Loucy (cell line): ENCODE data around the gene MTCP1.

Experiments used
- H2AFZ ChIP-seq: fragments of 200-600 bp; sonication (generic); 2 replicates; pipeline ENCODE4 v1.6.0; 2016; ENCODE audit warnings: antibody characterized with exemption, mild to moderate bottlenecking, low read length, moderate library complexity
- H3F3A ChIP-seq: fragments of 200-600 bp; 2 replicates; pipeline ENCODE4 v1.6.0; 2016; ENCODE audit warnings: antibody characterized with exemption, low read depth, mild to moderate bottlenecking
- H3K27me3 ChIP-seq: fragments of 200-600 bp; sonication (generic); 2 replicates; pipeline ENCODE4 v1.6.1; 2014; ENCODE audit warnings: low read length, mild to moderate bottlenecking; ENCODE audit not compliant: insufficient read depth, poor library complexity, severe bottlenecking
- H3K36me3 ChIP-seq: fragments of 200-600 bp; sonication (generic); 2 replicates; pipeline ENCODE4 v1.6.1; 2016; ENCODE audit warnings: low read length; ENCODE audit not compliant: insufficient read depth
- H3K4me1 ChIP-seq: fragments of 200-600 bp; sonication (generic); 2 replicates; pipeline ENCODE4 v1.5.1; 2014; ENCODE audit warnings: low read length, mild to moderate bottlenecking; ENCODE audit not compliant: insufficient read depth, poor library complexity, severe bottlenecking
- H3K4me2 ChIP-seq: fragments of 200-600 bp; sonication (generic); 2 replicates; pipeline ENCODE4 v1.6.0; 2014; ENCODE audit warnings: antibody characterized with exemption, low read length, low read depth, mild to moderate bottlenecking; ENCODE audit not compliant: poor library complexity, severe bottlenecking
- H3K4me3 ChIP-seq: fragments of 200-600 bp; sonication (generic); 2 replicates; pipeline ENCODE4 v1.5.1; 2014; ENCODE audit warnings: low read length, mild to moderate bottlenecking, mixed read lengths; ENCODE audit not compliant: poor library complexity, severe bottlenecking
- H3K79me2 ChIP-seq: fragments of 200-600 bp; sonication (generic); 2 replicates; pipeline ENCODE4 v1.6.1; 2014; ENCODE audit warnings: low read length; ENCODE audit not compliant: insufficient read depth
- H3K9ac ChIP-seq: fragments of 200-600 bp; sonication (generic); 2 replicates; pipeline ENCODE4 v1.6.0; 2014; ENCODE audit warnings: mild to moderate bottlenecking, low read depth, low read length, moderate library complexity; ENCODE audit not compliant: poor library complexity, severe bottlenecking
- H3K9me2 ChIP-seq: fragments of 200-600 bp; sonication (generic); replicated peaks from 2 replicates; pipeline ENCODE4 v1.6.1; 2016; ENCODE audit warnings: low read depth, low read length, mixed read lengths
- H3K9me3 ChIP-seq: fragments of 200-600 bp; sonication (generic); 2 replicates; pipeline ENCODE4 v1.6.1; 2014; ENCODE audit warnings: mild to moderate bottlenecking, antibody characterized with exemption, low read length, low read depth; ENCODE audit not compliant: insufficient read depth
- H4K20me1 ChIP-seq: fragments of 200-600 bp; sonication (generic); 2 replicates; pipeline ENCODE4 v1.6.0; 2014; ENCODE audit warnings: antibody characterized with exemption, low read length, mild to moderate bottlenecking; ENCODE audit not compliant: insufficient read depth, poor library complexity, severe bottlenecking
- EZH2phosphoT487 ChIP-seq: fragments of 200-600 bp; IDR thresholded peaks from 2 replicates; pipeline ENCODE4 v1.6.1; 2018; ENCODE audit warnings: antibody characterized with exemption, mild to moderate bottlenecking, moderate library complexity, borderline replicate concordance
- TF ChIP-seq, protein P1 (sequence below): fragments of 200-600 bp; sonication (generic); conservative IDR thresholded peaks from 2 replicates; pipeline ENCODE4 v1.5.1; 2014; ENCODE audit warnings: mild to moderate bottlenecking, antibody characterized with exemption, low read length

The MTCP1 gene

GRCh38 chrX:155094468-155095061 lies 23.6 kb upstream of the MTCP1 start:
- Histone ChIP-seq H4K20me1 (no peaks in the 10 kb centered on the region), H3K27me3 (no peaks in the 10 kb centered on the region), H3K9ac (no peak overlapping the region)

DNA sequence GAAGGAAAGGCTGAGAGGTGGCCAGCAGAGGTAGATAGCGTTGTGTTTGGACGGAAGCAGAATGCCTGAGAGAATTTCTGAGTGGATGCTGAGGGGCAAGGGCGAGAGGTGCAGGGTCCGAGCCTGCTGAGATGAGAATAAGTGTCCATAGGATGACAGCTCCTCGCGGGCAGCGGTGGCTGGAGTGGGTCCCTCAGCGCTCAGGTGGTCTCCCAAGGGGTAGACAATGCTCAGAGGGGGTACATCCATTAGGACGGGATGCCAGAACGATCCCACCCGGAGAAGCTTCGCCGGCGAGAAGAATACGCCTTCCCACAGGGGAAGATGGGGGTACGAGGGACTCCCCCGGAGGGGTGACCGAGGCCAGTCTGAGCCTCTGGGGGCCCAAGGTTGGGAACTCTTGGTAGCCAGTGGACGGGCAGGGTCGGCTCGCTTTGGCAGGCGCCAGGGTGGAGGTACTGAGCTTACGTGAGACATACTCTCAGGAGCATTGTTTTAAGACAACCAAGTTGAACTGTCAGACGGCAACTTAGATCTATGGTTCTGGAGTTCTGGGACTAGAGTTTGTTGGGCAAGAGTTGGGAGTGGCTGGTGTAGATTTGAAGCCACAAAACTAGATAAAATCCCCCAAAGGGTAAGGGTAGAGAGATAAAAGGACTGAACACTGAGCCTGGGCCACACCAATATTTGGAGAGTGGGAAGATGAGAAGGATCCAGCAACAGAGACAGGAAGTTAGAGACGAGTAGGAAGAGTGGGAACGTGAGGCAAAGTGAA lies 16.2 kb upstream of the MTCP1 start:
- Histone ChIP-seq H4K20me1 (no peaks in the 10 kb centered on the region), H3K9me3 (no peaks in the 10 kb centered on the region), H3K79me2 (no peaks in the 10 kb centered on the region), H3K27me3 (no peaks in the 10 kb centered on the region), H3K4me3 (no peak overlapping the region), H3K4me1 (no peaks in the 10 kb centered on the region), H2AFZ (no peak overlapping the region), H3K36me3 (no peaks in the 10 kb centered on the region), H3F3A (no peaks in the 10 kb centered on the region), H3K4me2 (no peak overlapping the region), H3K9me2 (no peaks in the 10 kb centered on the region), H3K9ac (no peak overlapping the region)
- TF ChIP-seq, protein P1, sequence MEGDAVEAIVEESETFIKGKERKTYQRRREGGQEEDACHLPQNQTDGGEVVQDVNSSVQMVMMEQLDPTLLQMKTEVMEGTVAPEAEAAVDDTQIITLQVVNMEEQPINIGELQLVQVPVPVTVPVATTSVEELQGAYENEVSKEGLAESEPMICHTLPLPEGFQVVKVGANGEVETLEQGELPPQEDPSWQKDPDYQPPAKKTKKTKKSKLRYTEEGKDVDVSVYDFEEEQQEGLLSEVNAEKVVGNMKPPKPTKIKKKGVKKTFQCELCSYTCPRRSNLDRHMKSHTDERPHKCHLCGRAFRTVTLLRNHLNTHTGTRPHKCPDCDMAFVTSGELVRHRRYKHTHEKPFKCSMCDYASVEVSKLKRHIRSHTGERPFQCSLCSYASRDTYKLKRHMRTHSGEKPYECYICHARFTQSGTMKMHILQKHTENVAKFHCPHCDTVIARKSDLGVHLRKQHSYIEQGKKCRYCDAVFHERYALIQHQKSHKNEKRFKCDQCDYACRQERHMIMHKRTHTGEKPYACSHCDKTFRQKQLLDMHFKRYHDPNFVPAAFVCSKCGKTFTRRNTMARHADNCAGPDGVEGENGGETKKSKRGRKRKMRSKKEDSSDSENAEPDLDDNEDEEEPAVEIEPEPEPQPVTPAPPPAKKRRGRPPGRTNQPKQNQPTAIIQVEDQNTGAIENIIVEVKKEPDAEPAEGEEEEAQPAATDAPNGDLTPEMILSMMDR: no peak
- no peak for TF ChIP-seq EZH2phosphoT487

More at GRCh38 chrX:155094468-155095061, 23.6 kb upstream of the MTCP1 start:
- no peak for TF ChIP-seq EZH2phosphoT487
- TF ChIP-seq, protein P1: peak; percentile 73
- Histone ChIP-seq H3K9me3 (no peaks in the 10 kb centered on the region), H3K79me2 (no peaks in the 10 kb centered on the region), H3K9me2 (no peaks in the 10 kb centered on the region), H2AFZ (no peak overlapping the region), H3K4me2 (no peak overlapping the region), H3K4me1 (no peaks in the 10 kb centered on the region), H3K36me3 (no peaks in the 10 kb centered on the region; the same call in 1 of the 2 replicates), H3K4me3 (no peak overlapping the region), H3F3A (no peaks in the 10 kb centered on the region)

GRCh38 chrX:155086202-155086840 lies 15.4 kb upstream of the MTCP1 start:
- H3K9ac ChIP-seq: no peak overlapping the region
- TF ChIP-seq EZH2phosphoT487: no peak
- TF ChIP-seq, protein P1: peak; percentile 62
- no peaks in the 10 kb centered on the region for H3K4me1 ChIP-seq
- no peaks in the 10 kb centered on the region for H3K9me2 ChIP-seq
- H3K27me3 ChIP-seq: no peaks in the 10 kb centered on the region
- H3K4me3 ChIP-seq: no peak overlapping the region
- H3K79me2 ChIP-seq: no peaks in the 10 kb centered on the region
- H2AFZ ChIP-seq: no peak overlapping the region
- H3K9me3 ChIP-seq: no peaks in the 10 kb centered on the region
- no peaks in the 10 kb centered on the region for H3K36me3 ChIP-seq
- H3K4me2 ChIP-seq: no peak overlapping the region
- H4K20me1 ChIP-seq: no peaks in the 10 kb centered on the region
- no peaks in the 10 kb centered on the region for H3F3A ChIP-seq
